ENCODE measurements around the gene CD300LD.
A peak's percentile ranks its signal among the peaks of the same experiment; 100 is the strongest.

The CD300LD gene

DNA sequence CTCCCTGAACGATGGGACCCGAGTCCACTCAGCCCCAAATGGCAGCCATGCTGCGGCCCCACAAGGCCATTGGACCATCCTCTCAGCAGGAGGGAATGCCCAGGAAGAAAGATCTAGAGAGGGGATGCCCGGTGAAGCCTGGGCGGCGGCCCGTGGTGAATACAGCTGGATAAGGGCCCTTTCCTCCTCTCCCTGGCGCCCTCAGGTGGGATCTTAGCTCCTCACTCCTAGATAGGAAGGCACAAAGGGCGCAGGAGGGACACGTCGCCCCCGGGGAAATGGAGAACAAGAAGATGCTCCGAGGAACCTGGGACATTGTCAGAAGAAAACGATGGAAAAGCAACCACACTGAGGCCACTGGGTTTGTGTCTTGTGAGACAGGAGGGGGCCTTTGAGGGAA lies 48.7 kb downstream of the CD300LD start:
- DNase-seq, result no peak

- no peak for DNase-seq
Measured at GRCh38 chr17:74542727-74543383, 49.2 kb downstream of the CD300LD start.

GRCh38 chr17:74542166-74542565 lies 49.9 kb downstream of the CD300LD start:
- no peak for DNase-seq

DNA sequence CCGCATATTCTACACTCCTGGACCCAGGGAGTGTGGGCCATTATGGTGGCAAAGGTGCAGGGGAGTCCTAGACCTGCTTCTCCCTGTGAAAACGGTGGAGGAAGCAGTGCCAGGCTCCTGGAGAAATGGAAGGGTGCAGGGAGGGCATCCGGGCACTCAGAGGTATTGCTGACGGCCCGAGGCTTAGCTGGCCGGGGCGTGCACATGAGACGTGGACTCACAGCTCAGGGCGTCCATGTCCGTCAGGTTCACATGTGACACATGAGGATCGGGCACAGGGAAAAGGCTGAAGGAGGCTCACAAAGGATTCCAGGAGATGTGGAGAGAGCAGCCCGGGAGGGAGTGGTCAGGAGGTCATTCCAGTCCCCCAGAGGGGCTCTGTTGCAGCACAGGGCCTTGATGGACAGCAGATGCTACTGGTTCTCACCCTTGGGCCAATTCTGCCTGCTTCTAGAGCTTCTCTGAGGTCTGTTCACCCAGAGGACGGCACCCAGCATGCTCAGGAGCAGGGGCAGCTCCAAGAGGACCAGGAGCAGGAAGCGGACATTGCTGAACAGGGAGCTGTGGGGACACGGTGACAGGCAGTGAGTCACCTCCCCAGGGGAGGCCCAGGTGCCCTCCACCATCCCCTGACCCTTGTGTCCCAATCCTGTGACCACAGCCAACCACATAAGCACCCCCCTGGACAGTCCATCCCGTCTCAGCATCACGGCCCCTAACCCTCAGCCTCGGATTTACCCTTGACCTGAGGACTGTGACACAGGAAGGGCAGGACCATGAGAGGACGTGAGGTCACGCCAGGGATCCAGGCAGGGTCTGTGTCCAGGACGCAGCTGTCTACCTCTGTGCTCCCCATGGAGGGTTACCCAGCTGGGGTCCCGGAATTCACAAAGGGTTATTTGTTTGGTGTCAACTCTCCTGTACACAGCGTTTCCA lies 50.6 kb downstream of the CD300LD start:
- no peak for DNase-seq

- no peak for DNase-seq
Measured at GRCh38 chr17:74539281-74539820, 52.7 kb downstream of the CD300LD start.

GRCh38 chr17:74536890-74537289 lies 55.2 kb downstream of the CD300LD start:
- no peak for DNase-seq

DNA sequence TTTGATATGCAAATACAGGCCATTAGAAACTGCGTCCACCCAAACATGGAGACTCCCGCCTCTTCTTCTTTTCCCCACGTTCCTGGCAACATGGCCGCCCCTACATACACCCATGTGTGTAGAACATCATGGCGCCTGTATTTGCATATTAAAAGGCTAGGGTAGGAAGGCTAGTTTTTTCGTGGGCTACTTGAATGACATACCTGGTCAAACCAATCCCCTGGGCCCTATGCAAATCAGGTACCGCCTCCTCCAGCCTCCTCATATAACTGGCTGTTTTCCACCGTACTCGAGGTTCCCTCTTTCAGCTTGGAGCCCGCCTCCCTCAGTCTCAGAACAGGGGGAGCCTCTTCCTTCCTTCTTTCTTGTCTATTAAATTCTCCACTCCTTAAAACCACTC lies 60.0 kb downstream of the CD300LD start:
- peak; percentile 73 for DNase-seq

DNA sequence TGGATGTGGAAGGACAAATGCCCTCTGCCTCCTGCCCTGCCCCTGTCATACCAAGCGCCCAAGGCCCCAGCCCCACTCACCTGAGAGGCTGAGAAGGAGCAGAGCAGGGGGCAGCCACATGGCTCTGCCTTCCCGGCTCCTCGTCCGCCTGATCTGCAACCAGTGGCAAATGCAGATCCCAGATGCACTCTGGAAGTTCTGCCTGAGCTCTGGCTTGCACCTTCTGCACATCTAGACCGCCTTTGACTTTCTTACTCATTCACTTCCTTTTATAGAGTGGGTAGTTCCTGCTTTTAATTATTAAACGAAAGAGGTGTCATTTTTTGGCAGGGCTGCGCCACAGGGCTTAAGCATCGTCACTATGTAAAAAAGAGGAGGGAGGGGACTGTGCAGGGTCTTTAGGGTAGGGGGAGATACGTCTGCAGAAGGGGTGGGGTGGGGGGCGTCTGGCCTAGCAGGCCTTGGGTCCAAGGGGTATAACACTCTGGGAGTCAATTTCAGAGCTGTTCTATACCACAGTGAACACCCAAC lies 60.8 kb downstream of the CD300LD start, which contains the start of gene CD300LB:
CD300LB (minus strand) TSS at position 245 of the 531 bp plus-strand sequence; CDS start at position 120, 125 bp downstream.
- no peak for DNase-seq

DNA sequence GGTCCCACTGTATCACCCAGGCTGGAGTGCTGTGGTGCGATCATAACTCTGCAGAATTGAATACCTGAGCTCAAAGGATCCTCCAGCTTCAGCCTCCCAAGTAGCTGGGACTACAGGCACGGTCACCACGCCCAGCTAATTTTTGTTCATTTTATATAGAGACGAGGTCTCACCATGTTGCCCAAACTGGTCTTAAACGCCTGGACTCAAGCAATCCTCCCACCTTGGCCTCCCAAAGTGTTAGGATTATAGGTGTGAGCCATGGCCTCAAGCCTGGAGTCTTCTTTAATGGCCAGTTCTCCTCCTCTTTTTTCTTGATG lies 61.3 kb downstream of the CD300LD start:
- DNase-seq, result no peak

All from OCI-M1 (cell line).